Measurements from ENCODE around the gene APOD. TPM values are rescaled to one million over a fixed set of nuclear protein-coding genes. Genes with fewer than 3 reads are reported as not detected.

APOD gene
- total and polyA plus RNA-seq, 2 of the 8 experiments (the other 6 are each of a cell fraction or from before 2014, with no cell fraction given), result not detected

DNA sequence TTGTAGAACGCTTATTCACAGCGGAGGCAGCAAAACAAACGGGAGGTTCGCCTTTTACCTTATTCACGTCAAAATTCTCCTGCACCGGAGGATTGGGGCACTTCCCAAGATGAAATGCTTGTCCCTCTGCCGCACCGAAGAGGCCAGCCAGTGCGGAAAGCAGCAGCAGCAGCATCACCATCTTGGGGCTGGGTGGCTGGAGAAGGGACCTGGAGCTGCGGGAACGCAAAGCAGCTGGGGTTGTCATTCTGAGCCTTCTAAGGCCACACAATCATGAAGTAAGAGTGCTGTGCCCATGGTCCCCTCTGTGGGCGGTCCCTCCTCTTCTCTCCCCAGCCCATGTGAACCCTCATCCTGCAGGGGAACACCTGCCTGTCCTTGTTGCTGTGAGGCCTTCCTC is 4.5 kb downstream of the APOD start:
- Histone ChIP-seq H3K9me3 (ENCODE audit: insufficient read depth in 2 of 2, low read depth in 1 of 2, low read length in 1 of 2) (no peaks in the 10 kb centered on the region), H4K5ac (ENCODE audit: insufficient read length, low read depth, low read length) (no peak overlapping the region), H2AK5ac (ENCODE audit: low read depth, low read length) (no peak overlapping the region), H2BK12ac (ENCODE audit: low read depth, low read length) (no peak overlapping the region), H2BK20ac (ENCODE audit: low read length) (no peak overlapping the region), H4K20me1 (replicated peaks in 1 of 2; ENCODE audit: control insufficient read depth in 1 of 2, insufficient read depth in 2 of 2, low read length in 2 of 2) (no peaks in the 10 kb centered on the region), H3K79me2 (ENCODE audit: control insufficient read depth in 1 of 2, insufficient read depth in 2 of 2, low read length in 2 of 2) (no peaks in the 10 kb centered on the region), H3K56ac (replicated peaks; ENCODE audit: insufficient read length, low read depth, low read length) (no peak overlapping the region), H2BK120ac (replicated peaks; ENCODE audit: low read depth, low read length) (no peak overlapping the region), H3K4ac (replicated peaks; ENCODE audit: insufficient read length, low read depth, low read length) (no peak overlapping the region), H2AFZ (ENCODE audit: low read length) (0 out of 2 replicates have a peak overlapping the region, but pooled peaks have one; percentile 21), H3K79me1 (ENCODE audit: low read depth, low read length) (no peaks in the 10 kb centered on the region), H3K9ac (replicated peaks in 1 of 4; ENCODE audit: extremely low read depth in 1 of 4, low read depth in 3 of 4, low read length in 3 of 4) (no peak overlapping the region), H3K4me2 (ENCODE audit: insufficient read depth in 1 of 2, low read depth in 2 of 2, low read length in 2 of 2) (no peak overlapping the region), H4K8ac (ENCODE audit: extremely low read depth, insufficient read depth, low read length) (peak overlapping the region; percentile 3; the same call in 1 of the 2 replicates), H2BK5ac (ENCODE audit: low read depth, low read length) (no peak overlapping the region), H3K36me3 (ENCODE audit: control insufficient read depth in 2 of 4, insufficient read depth in 4 of 4, low read length in 3 of 4) (no peaks in the 10 kb centered on the region), H4K91ac (replicated peaks; ENCODE audit: insufficient read length, low read length) (no peak overlapping the region), H3K4me3 (ENCODE audit: extremely low read depth in 1 of 4, insufficient read depth in 2 of 4, low read depth in 3 of 4, low read length in 4 of 4) (no peak overlapping the region), H3K23ac (ENCODE audit: insufficient read length) (no peak overlapping the region), H3K4me1 (replicated peaks in 1 of 4; ENCODE audit: control insufficient read depth in 3 of 4, insufficient read depth in 4 of 4, low read length in 3 of 4) (peaks cover 0 to under 1% (median under 1%) of the 10 kb centered on the region in 4 experiments; a peak in 2 of 7 replicates), H3K18ac (ENCODE audit: extremely low read depth, low read length) (no peak overlapping the region), H3K14ac (ENCODE audit: insufficient read length) (no peak overlapping the region), H3K27ac (ENCODE audit: low read depth, low read length) (no peak overlapping the region), H3K27me3 (replicated peaks in 1 of 4; ENCODE audit: control insufficient read depth in 3 of 4, extremely low read depth in 1 of 4, insufficient read depth in 3 of 4, low read length in 3 of 4) (no peaks in the 10 kb centered on the region), H3K23me2 (ENCODE audit: low read depth, low read length) (no peaks in the 10 kb centered on the region; the same call in 1 of the 2 replicates), H2BK15ac (ENCODE audit: low read length) (no peak overlapping the region)
- TF ChIP-seq BRCA1 (IDR thresholded peaks at IDR 0.05; ENCODE audit: low read depth, low read length) (no peak), EP300 (IDR thresholded peaks at IDR 0.05; ENCODE audit: borderline replicate concordance in 1 of 2, low read depth in 2 of 2, low read length in 2 of 2) (no peak), JUN (IDR thresholded peaks at IDR 0.05; ENCODE audit: low read depth, low read length) (no peak), GABPA (IDR thresholded peaks at IDR 0.05; ENCODE audit: borderline replicate concordance, insufficient read depth, low read length) (no peak), KDM4A (IDR thresholded peaks at IDR 0.05; ENCODE audit: low read depth, low read length, severe bottlenecking) (no peak), HDAC2 (IDR thresholded peaks at IDR 0.05; ENCODE audit: borderline replicate concordance in 1 of 2, low read depth in 2 of 2, low read length in 2 of 2) (no peak), SP4 (IDR thresholded peaks at IDR 0.05; ENCODE audit: low read length) (no peak), TAF1 (IDR thresholded peaks at IDR 0.05; ENCODE audit: low read depth, low read length) (no peak)
- TF ChIP-seq, protein P1, sequence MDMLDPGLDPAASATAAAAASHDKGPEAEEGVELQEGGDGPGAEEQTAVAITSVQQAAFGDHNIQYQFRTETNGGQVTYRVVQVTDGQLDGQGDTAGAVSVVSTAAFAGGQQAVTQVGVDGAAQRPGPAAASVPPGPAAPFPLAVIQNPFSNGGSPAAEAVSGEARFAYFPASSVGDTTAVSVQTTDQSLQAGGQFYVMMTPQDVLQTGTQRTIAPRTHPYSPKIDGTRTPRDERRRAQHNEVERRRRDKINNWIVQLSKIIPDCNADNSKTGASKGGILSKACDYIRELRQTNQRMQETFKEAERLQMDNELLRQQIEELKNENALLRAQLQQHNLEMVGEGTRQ (IDR thresholded peaks at IDR 0.05; ENCODE audit: low read length), result no peak
- CTCF ChIA-PET (ENCODE audit: partially characterized antibody), result interaction anchor here (0.9 kb wide), 1 partner anchor 365 kb away, joined by 4 read pairs; no protein-coding TSS in a partner anchor
- POLR2A ChIA-PET (ENCODE audit: partially characterized antibody), result no interaction called here
- FAIRE-seq (no peak), DNase-seq (ENCODE audit: low read depth in 1 of 2, low spot score in 2 of 2) (no peak)
- 90% methylated on average over 12 of the region's 12 CpGs; no CpG with 5 or more reads in 1 of the 2 experiments for WGBS, 2 experiments (ENCODE audit: extremely low coverage in 1 of 2, insufficient coverage in 1 of 2, insufficient read length in 1 of 2, insufficient replicate concordance in 2 of 2, low coverage in 1 of 2, low lambda C conversion rate in 2 of 2, missing lambda C conversion rate in 1 of 2)
